GM23338 (cell line): Measurements from ENCODE around the gene VDR. TPM values are rescaled to one million over a fixed set of nuclear protein-coding genes. Genes with fewer than 3 reads are reported as not detected.

Experiments
- ATAC-seq: fragments of 200-7000 bp; cut with Tn5 transposase; 3 replicates; pipeline ENCODE4 v1.9.1; 2020
- DNase-seq: peaks from one replicate; pipeline ENCODE4 v3.0.0-alpha.2; 2015; ENCODE audit warnings: low spot score
- H2AFZ ChIP-seq: fragments of 200-600 bp; sonication (generic); 2 replicates; pipeline ENCODE4 v1.8.0; 2016; ENCODE audit warnings: antibody characterized with exemption, mild to moderate bottlenecking, moderate library complexity
- H3F3A ChIP-seq: fragments of 200-600 bp; sonication (generic); replicated peaks from 2 replicates; pipeline ENCODE4 v1.8.0; 2017; ENCODE audit warnings: antibody characterized with exemption, mixed run types, low read depth
- H3K27ac ChIP-seq: fragments of 200-600 bp; sonication (generic); 2 replicates; pipeline ENCODE4 v1.6.1; 2016; ENCODE audit warnings: low read depth
- H3K27me3 ChIP-seq: fragments of 200-600 bp; sonication (generic); 2 replicates; pipeline ENCODE4 v1.8.0; 2016; ENCODE audit warnings: mild to moderate bottlenecking, mixed run types, moderate library complexity; ENCODE audit not compliant: insufficient read depth
- H3K36me3 ChIP-seq: fragments of 200-600 bp; sonication (generic); 2 replicates; pipeline ENCODE4 v1.8.0; 2016; ENCODE audit warnings: mild to moderate bottlenecking; ENCODE audit not compliant: insufficient read depth
- H3K4me1 ChIP-seq: fragments of 200-600 bp; sonication (generic); 2 replicates; pipeline ENCODE4 v1.8.0; 2016; ENCODE audit warnings: mild to moderate bottlenecking, moderate library complexity; ENCODE audit not compliant: insufficient read depth
- H3K4me2 ChIP-seq: fragments of 200-600 bp; sonication (generic); 2 replicates; pipeline ENCODE4 v1.7.1; 2017; ENCODE audit warnings: mixed run types
- H3K4me3 ChIP-seq: fragments of 200-600 bp; sonication (generic); 2 replicates; pipeline ENCODE4 v1.6.1; 2016; ENCODE audit warnings: mixed run types
- H3K79me2 ChIP-seq: fragments of 200-600 bp; sonication (generic); replicated peaks from 2 replicates; pipeline ENCODE4 v1.8.0; 2017; ENCODE audit warnings: mild to moderate bottlenecking; ENCODE audit not compliant: insufficient read depth
- H3K9me2 ChIP-seq: fragments of 200-600 bp; sonication (generic); 2 replicates; pipeline ENCODE4 v1.8.0; 2017; ENCODE audit not compliant: insufficient read depth
- H4K20me1 ChIP-seq: fragments of 200-600 bp; sonication (generic); replicated peaks from 2 replicates; pipeline ENCODE4 v1.8.0; 2017; ENCODE audit warnings: mild to moderate bottlenecking; ENCODE audit not compliant: insufficient read depth
- H3K27ac Mint-ChIP-seq: 2 replicates; pipeline ENCODE4 v1.8.0; 2020; ENCODE audit warnings: inconsistent platforms, mild to moderate bottlenecking, moderate library complexity, mixed read lengths
- H3K27me3 Mint-ChIP-seq: 3 replicates; pipeline ENCODE4 v1.8.0; 2022; ENCODE audit warnings: low read depth, mild to moderate bottlenecking, moderate library complexity, mixed read lengths, inconsistent platforms; ENCODE audit not compliant: insufficient read depth, poor library complexity
- H3K36me3 Mint-ChIP-seq: 3 replicates; pipeline ENCODE4 v1.8.0; 2021; ENCODE audit warnings: low read depth, mild to moderate bottlenecking, inconsistent platforms, moderate library complexity, mixed read lengths
- H3K4me1 Mint-ChIP-seq: 3 replicates; pipeline ENCODE4 v1.8.0; 2020; ENCODE audit warnings: mild to moderate bottlenecking, inconsistent platforms, mixed read lengths
- H3K4me3 Mint-ChIP-seq: 3 replicates; pipeline ENCODE4 v1.8.0; 2021; ENCODE audit warnings: moderate library complexity, mild to moderate bottlenecking, inconsistent platforms, mixed read lengths
- H3K9me3 Mint-ChIP-seq: 3 replicates; pipeline ENCODE4 v1.8.0; 2020; ENCODE audit warnings: moderate library complexity, mild to moderate bottlenecking, inconsistent platforms, mixed read lengths
- CREB1 ChIP-seq: fragments of 250-450 bp; sonication (Bioruptor Pico); IDR thresholded peaks from 2 replicates; pipeline ENCODE4 v1.5.0; 2020; ENCODE audit warnings: low read depth, mild to moderate bottlenecking, moderate library complexity
- CTCF ChIP-seq, 2 experiments: fragments of 200-600 bp in 1 of 2; sonication (generic) in 1 of 2; conservative IDR thresholded peaks; 2 replicates each; pipeline versions ENCODE4 v1.5.1 to v1.6.1; 2016 to 2017; ENCODE audit warnings: antibody characterized with exemption in 2 of 2, low read depth in 2 of 2, mild to moderate bottlenecking in 2 of 2, moderate library complexity in 1 of 2
- NANOG ChIP-seq: IDR thresholded peaks from 2 replicates; pipeline ENCODE4 v1.6.1; 2016; ENCODE audit warnings: antibody characterized with exemption, borderline replicate concordance
- STAT1 ChIP-seq: IDR thresholded peaks from one replicate; pipeline ENCODE4 v1.6.1; 2016; ENCODE audit warnings: antibody characterized with exemption; ENCODE audit not compliant: unreplicated experiment
- ZNF114 ChIP-seq: fragments of 250-450 bp; sonication (Bioruptor Pico); IDR thresholded peaks from 2 replicates; pipeline ENCODE4 v1.5.0; 2020; ENCODE audit warnings: mild to moderate bottlenecking, moderate library complexity
- polyA plus RNA-seq: library from polyadenylated mRNA; unstranded; fragments of >200 nt; fragmentation: Nextera tagmentation; extraction: Ambion mirVana; gene quantifications from 2 replicates; pipeline ENCODE4 v1.2.1, GENCODE V29; 2016
- total RNA-seq: library from RNA; depleted of rRNA; stranded (reverse); fragments of >200 nt; shearing (Covaris generic); gene quantifications from 2 replicates; pipeline ENCODE4 v1.2.3, GENCODE V29; 2014
- TF ChIP-seq, protein P1 (sequence below): fragments of 250-450 bp; sonication (Bioruptor Pico); IDR thresholded peaks from 2 replicates; pipeline ENCODE4 v1.5.0; 2020; ENCODE audit warnings: mild to moderate bottlenecking, moderate library complexity

VDR gene
- total and polyA plus RNA-seq, 2 experiments from 2014 or later = 0.37 to 1.4 TPM

DNA sequence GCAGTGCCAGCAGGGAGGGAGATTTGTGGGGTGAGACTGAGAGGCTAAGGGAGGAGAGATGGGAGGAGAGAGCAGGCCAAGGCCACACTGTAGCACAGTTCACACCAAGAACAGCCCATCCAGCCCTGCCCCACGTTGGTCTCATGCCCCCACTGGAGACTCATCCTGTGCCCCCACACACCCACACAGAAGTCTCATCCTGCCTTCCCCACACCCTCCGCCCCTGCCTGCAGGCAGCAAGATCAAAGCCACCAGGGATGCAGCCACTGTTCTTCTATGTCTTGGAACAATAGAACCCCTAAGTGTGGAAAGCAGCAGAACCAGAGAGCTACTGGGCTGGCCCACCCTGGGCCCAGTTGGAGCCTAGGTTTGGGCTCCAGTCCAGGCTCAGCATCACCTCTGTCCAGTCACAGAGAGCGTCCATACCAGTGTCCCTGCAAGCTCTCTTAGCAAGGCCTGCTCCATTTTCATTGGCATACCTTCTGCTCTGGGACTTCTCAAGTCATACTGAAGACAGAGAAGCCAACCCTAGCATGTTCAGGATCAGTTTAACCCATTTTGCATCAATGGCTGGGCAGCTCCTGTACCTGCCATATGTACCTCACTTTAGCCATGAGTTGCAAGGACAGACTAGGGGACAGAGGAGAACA is 53.4 kb downstream of the VDR start (continued):
- TF ChIP-seq, protein P1, sequence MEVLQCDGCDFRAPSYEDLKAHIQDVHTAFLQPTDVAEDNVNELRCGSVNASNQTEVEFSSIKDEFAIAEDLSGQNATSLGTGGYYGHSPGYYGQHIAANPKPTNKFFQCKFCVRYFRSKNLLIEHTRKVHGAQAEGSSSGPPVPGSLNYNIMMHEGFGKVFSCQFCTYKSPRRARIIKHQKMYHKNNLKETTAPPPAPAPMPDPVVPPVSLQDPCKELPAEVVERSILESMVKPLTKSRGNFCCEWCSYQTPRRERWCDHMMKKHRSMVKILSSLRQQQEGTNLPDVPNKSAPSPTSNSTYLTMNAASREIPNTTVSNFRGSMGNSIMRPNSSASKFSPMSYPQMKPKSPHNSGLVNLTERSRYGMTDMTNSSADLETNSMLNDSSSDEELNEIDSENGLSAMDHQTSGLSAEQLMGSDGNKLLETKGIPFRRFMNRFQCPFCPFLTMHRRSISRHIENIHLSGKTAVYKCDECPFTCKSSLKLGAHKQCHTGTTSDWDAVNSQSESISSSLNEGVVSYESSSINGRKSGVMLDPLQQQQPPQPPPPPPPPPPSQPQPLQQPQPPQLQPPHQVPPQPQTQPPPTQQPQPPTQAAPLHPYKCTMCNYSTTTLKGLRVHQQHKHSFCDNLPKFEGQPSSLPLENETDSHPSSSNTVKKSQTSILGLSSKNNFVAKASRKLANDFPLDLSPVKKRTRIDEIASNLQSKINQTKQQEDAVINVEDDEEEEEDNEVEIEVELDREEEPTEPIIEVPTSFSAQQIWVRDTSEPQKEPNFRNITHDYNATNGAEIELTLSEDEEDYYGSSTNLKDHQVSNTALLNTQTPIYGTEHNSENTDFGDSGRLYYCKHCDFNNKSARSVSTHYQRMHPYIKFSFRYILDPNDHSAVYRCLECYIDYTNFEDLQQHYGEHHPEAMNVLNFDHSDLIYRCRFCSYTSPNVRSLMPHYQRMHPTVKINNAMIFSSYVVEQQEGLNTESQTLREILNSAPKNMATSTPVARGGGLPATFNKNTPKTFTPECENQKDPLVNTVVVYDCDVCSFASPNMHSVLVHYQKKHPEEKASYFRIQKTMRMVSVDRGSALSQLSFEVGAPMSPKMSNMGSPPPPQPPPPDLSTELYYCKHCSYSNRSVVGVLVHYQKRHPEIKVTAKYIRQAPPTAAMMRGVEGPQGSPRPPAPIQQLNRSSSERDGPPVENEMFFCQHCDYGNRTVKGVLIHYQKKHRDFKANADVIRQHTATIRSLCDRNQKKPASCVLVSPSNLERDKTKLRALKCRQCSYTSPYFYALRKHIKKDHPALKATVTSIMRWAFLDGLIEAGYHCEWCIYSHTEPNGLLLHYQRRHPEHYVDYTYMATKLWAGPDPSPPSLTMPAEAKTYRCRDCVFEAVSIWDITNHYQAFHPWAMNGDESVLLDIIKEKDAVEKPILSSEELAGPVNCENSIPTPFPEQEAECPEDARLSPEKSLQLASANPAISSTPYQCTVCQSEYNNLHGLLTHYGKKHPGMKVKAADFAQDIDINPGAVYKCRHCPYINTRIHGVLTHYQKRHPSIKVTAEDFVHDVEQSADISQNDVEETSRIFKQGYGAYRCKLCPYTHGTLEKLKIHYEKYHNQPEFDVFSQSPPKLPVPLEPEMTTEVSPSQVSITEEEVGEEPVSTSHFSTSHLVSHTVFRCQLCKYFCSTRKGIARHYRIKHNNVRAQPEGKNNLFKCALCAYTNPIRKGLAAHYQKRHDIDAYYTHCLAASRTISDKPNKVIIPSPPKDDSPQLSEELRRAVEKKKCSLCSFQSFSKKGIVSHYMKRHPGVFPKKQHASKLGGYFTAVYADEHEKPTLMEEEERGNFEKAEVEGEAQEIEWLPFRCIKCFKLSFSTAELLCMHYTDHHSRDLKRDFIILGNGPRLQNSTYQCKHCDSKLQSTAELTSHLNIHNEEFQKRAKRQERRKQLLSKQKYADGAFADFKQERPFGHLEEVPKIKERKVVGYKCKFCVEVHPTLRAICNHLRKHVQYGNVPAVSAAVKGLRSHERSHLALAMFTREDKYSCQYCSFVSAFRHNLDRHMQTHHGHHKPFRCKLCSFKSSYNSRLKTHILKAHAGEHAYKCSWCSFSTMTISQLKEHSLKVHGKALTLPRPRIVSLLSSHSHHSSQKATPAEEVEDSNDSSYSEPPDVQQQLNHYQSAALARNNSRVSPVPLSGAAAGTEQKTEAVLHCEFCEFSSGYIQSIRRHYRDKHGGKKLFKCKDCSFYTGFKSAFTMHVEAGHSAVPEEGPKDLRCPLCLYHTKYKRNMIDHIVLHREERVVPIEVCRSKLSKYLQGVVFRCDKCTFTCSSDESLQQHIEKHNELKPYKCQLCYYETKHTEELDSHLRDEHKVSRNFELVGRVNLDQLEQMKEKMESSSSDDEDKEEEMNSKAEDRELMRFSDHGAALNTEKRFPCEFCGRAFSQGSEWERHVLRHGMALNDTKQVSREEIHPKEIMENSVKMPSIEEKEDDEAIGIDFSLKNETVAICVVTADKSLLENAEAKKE (CRISPR knock-in tag) = no peak
- no peak for TF ChIP-seq ZNF114 (CRISPR knock-in tag)
- TF ChIP-seq NANOG = no peak
- no peak for TF ChIP-seq CREB1 (CRISPR knock-in tag)
- TF ChIP-seq STAT1 = no peak

- ATAC-seq = peak; percentile 43
- 0 out of 2 replicates have a peak overlapping the region, but pooled peaks have one; percentile 53 for H2AFZ ChIP-seq
- H3K4me2 ChIP-seq = no peak overlapping the region
- H3K79me2 ChIP-seq = no peaks in the 10 kb centered on the region
- DNase-seq = peak; percentile 32
- Mint-ChIP-seq H3K27ac (no peak overlapping the region), H3K4me1 (peaks cover 25% of the 10 kb centered on the region), H3K9me3 (no peaks in the 10 kb centered on the region), H3K36me3 (no peaks in the 10 kb centered on the region; the same call in 2 of the 3 replicates), H3K27me3 (peaks cover 11% of the 10 kb centered on the region), H3K4me3 (peak overlapping the region; percentile 5; the same call in 1 of the 3 replicates)
- peaks cover 3% of the 10 kb centered on the region for H3K9me2 ChIP-seq
- H3K27ac ChIP-seq = no peak overlapping the region
- no peaks in the 10 kb centered on the region for H3F3A ChIP-seq
- no peak for TF ChIP-seq CTCF (conservative IDR thresholded peaks at IDR 0.05; ENCODE audit: low read depth in 2 of 2)
- no peak for TF ChIP-seq ZNF114 (CRISPR knock-in tag)
- no peak overlapping the region for H3K4me3 ChIP-seq
- H3K36me3 ChIP-seq = no peaks in the 10 kb centered on the region
- H3K27me3 ChIP-seq = no peaks in the 10 kb centered on the region
- no peaks in the 10 kb centered on the region; the same call in none of the 2 replicates for H4K20me1 ChIP-seq
- H3K4me1 ChIP-seq = no peaks in the 10 kb centered on the region
These were observed 54.4 kb downstream of the VDR start for GRCh38 chr12:47850153-47851084.
